ENCODE data around the gene CALD1.

The CALD1 gene

DNA sequence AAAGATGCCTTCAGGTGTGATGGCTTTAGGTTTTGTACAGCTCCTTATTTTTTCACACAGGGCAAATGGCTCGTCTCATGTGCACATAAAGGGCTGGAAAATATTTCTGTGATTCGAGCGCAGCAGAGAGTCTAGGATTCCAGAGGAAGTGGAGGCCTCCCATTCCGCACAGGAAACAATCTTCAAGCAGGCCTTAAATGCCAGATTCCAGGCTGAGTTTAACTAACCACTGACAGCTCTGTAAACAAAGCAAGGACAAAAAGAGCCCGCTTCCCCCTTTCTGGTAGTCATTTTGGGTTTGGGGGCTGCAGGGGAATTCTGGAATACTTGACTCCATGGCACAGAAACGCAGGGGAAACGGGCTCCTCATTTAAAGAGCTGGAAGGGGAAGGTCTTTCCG lies 87.2 kb downstream of the CALD1 start:
- Histone ChIP-seq H3K4me3 (ENCODE audit: low read length, poor library complexity, severe bottlenecking) (no peak overlapping the region), H4K20me1 (ENCODE audit: insufficient read depth, low read length, poor library complexity, severe bottlenecking) (no peaks in the 10 kb centered on the region), H3K9me3 (ENCODE audit: insufficient read depth, low read depth, low read length) (no peaks in the 10 kb centered on the region), H3K9me2 (replicated peaks; ENCODE audit: low read depth, low read length) (no peaks in the 10 kb centered on the region), H2AFZ (ENCODE audit: low read length) (no peak overlapping the region), H3F3A (ENCODE audit: low read depth) (no peaks in the 10 kb centered on the region), H3K4me2 (ENCODE audit: low read depth, low read length, poor library complexity, severe bottlenecking) (no peak overlapping the region), H3K36me3 (ENCODE audit: insufficient read depth, low read length) (no peaks in the 10 kb centered on the region), H3K27me3 (ENCODE audit: insufficient read depth, low read length, poor library complexity, severe bottlenecking) (no peaks in the 10 kb centered on the region), H3K4me1 (ENCODE audit: insufficient read depth, low read length, poor library complexity, severe bottlenecking) (no peaks in the 10 kb centered on the region), H3K9ac (ENCODE audit: low read depth, low read length, poor library complexity, severe bottlenecking) (no peak overlapping the region), H3K79me2 (ENCODE audit: insufficient read depth, low read length) (no peaks in the 10 kb centered on the region)
- TF ChIP-seq EZH2phosphoT487 (IDR thresholded peaks at IDR 0.05; ENCODE audit: borderline replicate concordance) = no peak
- TF ChIP-seq, protein P1, sequence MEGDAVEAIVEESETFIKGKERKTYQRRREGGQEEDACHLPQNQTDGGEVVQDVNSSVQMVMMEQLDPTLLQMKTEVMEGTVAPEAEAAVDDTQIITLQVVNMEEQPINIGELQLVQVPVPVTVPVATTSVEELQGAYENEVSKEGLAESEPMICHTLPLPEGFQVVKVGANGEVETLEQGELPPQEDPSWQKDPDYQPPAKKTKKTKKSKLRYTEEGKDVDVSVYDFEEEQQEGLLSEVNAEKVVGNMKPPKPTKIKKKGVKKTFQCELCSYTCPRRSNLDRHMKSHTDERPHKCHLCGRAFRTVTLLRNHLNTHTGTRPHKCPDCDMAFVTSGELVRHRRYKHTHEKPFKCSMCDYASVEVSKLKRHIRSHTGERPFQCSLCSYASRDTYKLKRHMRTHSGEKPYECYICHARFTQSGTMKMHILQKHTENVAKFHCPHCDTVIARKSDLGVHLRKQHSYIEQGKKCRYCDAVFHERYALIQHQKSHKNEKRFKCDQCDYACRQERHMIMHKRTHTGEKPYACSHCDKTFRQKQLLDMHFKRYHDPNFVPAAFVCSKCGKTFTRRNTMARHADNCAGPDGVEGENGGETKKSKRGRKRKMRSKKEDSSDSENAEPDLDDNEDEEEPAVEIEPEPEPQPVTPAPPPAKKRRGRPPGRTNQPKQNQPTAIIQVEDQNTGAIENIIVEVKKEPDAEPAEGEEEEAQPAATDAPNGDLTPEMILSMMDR (conservative IDR thresholded peaks at IDR 0.05; ENCODE audit: low read length) = no peak

DNA sequence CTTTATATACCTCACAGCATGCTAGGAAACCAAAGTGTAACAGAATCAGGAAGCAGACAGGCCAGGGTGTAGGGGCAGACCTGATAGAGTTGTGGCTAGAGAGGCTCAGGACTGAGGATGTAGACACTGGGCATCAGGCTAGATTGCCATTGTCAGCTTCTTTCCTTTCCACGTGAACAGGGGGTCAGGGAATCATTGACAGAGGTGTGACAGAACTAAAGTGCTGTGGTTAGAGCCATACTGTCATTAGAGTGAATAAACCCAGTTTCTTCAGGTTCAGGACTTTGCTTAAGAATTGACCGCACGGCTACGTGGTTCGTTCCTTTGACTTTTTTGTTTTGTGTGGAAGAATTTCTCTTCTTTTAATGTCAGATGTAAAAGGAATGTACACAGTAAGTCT lies 90.7 kb downstream of the CALD1 start:
- Histone ChIP-seq H3K36me3 (ENCODE audit: insufficient read depth, low read length) (no peaks in the 10 kb centered on the region), H3K4me3 (ENCODE audit: low read length, poor library complexity, severe bottlenecking) (no peak overlapping the region), H3K27me3 (ENCODE audit: insufficient read depth, low read length, poor library complexity, severe bottlenecking) (no peaks in the 10 kb centered on the region), H3K79me2 (ENCODE audit: insufficient read depth, low read length) (no peaks in the 10 kb centered on the region), H3K9ac (ENCODE audit: low read depth, low read length, poor library complexity, severe bottlenecking) (no peak overlapping the region), H3K9me2 (replicated peaks; ENCODE audit: low read depth, low read length) (no peaks in the 10 kb centered on the region), H2AFZ (ENCODE audit: low read length) (no peak overlapping the region), H3K9me3 (ENCODE audit: insufficient read depth, low read depth, low read length) (no peaks in the 10 kb centered on the region), H3K4me2 (ENCODE audit: low read depth, low read length, poor library complexity, severe bottlenecking) (no peak overlapping the region), H3K4me1 (ENCODE audit: insufficient read depth, low read length, poor library complexity, severe bottlenecking) (no peaks in the 10 kb centered on the region), H3F3A (ENCODE audit: low read depth) (no peaks in the 10 kb centered on the region), H4K20me1 (ENCODE audit: insufficient read depth, low read length, poor library complexity, severe bottlenecking) (no peaks in the 10 kb centered on the region)
- TF ChIP-seq, protein P1 (conservative IDR thresholded peaks at IDR 0.05; ENCODE audit: low read length) = no peak
- TF ChIP-seq EZH2phosphoT487 (IDR thresholded peaks at IDR 0.05; ENCODE audit: borderline replicate concordance) = no peak

DNA sequence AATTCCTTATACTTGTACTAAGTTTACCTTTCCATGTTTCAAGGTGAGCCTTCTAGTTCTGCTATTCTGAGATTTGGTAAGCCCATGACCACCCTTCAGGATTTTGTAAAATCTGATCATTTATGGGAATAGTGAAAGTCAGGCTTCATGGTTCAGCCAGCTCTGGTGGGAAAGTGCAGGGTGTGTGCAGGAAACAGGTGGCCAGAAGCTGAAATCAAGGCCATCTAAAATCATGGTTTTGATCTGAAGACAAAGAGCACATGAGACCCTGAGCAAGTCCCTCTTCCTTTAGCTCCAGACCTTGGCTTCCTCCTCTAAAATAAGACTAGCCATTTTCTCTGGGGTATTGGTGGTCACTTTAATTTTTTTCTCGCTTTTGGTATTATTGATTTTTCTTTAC lies 91.3 kb downstream of the CALD1 start:
- no peak overlapping the region for H2AFZ ChIP-seq (ENCODE audit: low read length)
- H3K4me2 ChIP-seq (ENCODE audit: low read depth, low read length, poor library complexity, severe bottlenecking) = no peak overlapping the region
- no peaks in the 10 kb centered on the region for H3K9me3 ChIP-seq (ENCODE audit: insufficient read depth, low read depth, low read length)
- no peaks in the 10 kb centered on the region for H3K27me3 ChIP-seq (ENCODE audit: insufficient read depth, low read length, poor library complexity, severe bottlenecking)
- H3K36me3 ChIP-seq (ENCODE audit: insufficient read depth, low read length) = no peaks in the 10 kb centered on the region
- H3K9me2 ChIP-seq (replicated peaks; ENCODE audit: low read depth, low read length) = no peaks in the 10 kb centered on the region
- H3K79me2 ChIP-seq (ENCODE audit: insufficient read depth, low read length) = no peaks in the 10 kb centered on the region
- no peak overlapping the region for H3K4me3 ChIP-seq (ENCODE audit: low read length, poor library complexity, severe bottlenecking)
- no peaks in the 10 kb centered on the region for H4K20me1 ChIP-seq (ENCODE audit: insufficient read depth, low read length, poor library complexity, severe bottlenecking)
- H3F3A ChIP-seq (ENCODE audit: low read depth) = no peaks in the 10 kb centered on the region
- H3K4me1 ChIP-seq (ENCODE audit: insufficient read depth, low read length, poor library complexity, severe bottlenecking) = no peaks in the 10 kb centered on the region
- no peak overlapping the region for H3K9ac ChIP-seq (ENCODE audit: low read depth, low read length, poor library complexity, severe bottlenecking)
- no peak for TF ChIP-seq EZH2phosphoT487 (IDR thresholded peaks at IDR 0.05; ENCODE audit: borderline replicate concordance)
- TF ChIP-seq, protein P1 (conservative IDR thresholded peaks at IDR 0.05; ENCODE audit: low read length) = no peak

Measured in Loucy (cell line).